ENCODE data around the gene ERBB2. TPM values are rescaled to one million over a fixed set of nuclear protein-coding genes. Genes with fewer than 3 reads are reported as not detected.

ERBB2 gene
- total RNA-seq, 1 donor from 2014 or later: 7.1 TPM

- ATAC-seq (ENCODE audit: low read depth) (no peak), DNase-seq (no peak)
- no peak overlapping the region for H3K27ac Mint-ChIP-seq
- peaks cover 25% of the 10 kb centered on the region for H3K27me3 Mint-ChIP-seq
- intact Hi-C loops (cut with micrococcal nuclease): no loop called here
- ChIA-PET CTCF (no interaction called here), POLR2A (interaction anchor here (1.2 kb wide), 1 partner anchor 12 kb away, joined by 4 read pairs; no protein-coding TSS in a partner anchor)
- H3K9me3 Mint-ChIP-seq: no peaks in the 10 kb centered on the region
- TF ChIP-seq CTCF (IDR thresholded peaks at IDR 0.05): no peak
- peaks cover 26% of the 10 kb centered on the region for H3K4me1 Mint-ChIP-seq
- H3K36me3 Mint-ChIP-seq (ENCODE audit: low read depth): no peaks in the 10 kb centered on the region
- no peak overlapping the region for H3K4me3 Mint-ChIP-seq
Measured at GRCh38 chr17:39740357-39741111, 40.7 kb downstream of the ERBB2 start.

GRCh38 chr17:39742126-39742855 lies 42.4 kb downstream of the ERBB2 start:
- no peaks in the 10 kb centered on the region for H3K9me3 Mint-ChIP-seq
- no peak overlapping the region for H3K27ac Mint-ChIP-seq
- H3K4me1 Mint-ChIP-seq: peaks cover 26% of the 10 kb centered on the region
- peaks cover 17% of the 10 kb centered on the region for H3K27me3 Mint-ChIP-seq
- no peak for DNase-seq
- no peak overlapping the region for H3K4me3 Mint-ChIP-seq
- ChIA-PET POLR2A (no interaction called here), CTCF (no interaction called here)
- no peak for TF ChIP-seq CTCF (IDR thresholded peaks at IDR 0.05)
- ATAC-seq (ENCODE audit: low read depth): no peak
- intact Hi-C loops (cut with micrococcal nuclease): no loop called here
- H3K36me3 Mint-ChIP-seq (ENCODE audit: low read depth): no peaks in the 10 kb centered on the region

- Mint-ChIP-seq H3K4me3 (no peak overlapping the region), H3K9me3 (no peaks in the 10 kb centered on the region), H3K27me3 (peaks cover 14% of the 10 kb centered on the region), H3K36me3 (ENCODE audit: low read depth) (no peaks in the 10 kb centered on the region), H3K27ac (no peak overlapping the region), H3K4me1 (peaks cover 23% of the 10 kb centered on the region)
- ATAC-seq (ENCODE audit: low read depth) (no peak), DNase-seq (no peak)
- POLR2A ChIA-PET: no interaction called here
- intact Hi-C loops (cut with micrococcal nuclease): no loop called here
- TF ChIP-seq CTCF (IDR thresholded peaks at IDR 0.05): no peak
- CTCF ChIA-PET: no interaction called here
Measured at GRCh38 chr17:39742856-39743436, 43.1 kb downstream of the ERBB2 start.

- H3K4me1 Mint-ChIP-seq: peaks cover 14% of the 10 kb centered on the region
- no peak for TF ChIP-seq CTCF (IDR thresholded peaks at IDR 0.05)
- intact Hi-C loops (cut with micrococcal nuclease): no loop called here
- ATAC-seq (ENCODE audit: low read depth) (no peak), DNase-seq (no peak)
- no peak overlapping the region for H3K27ac Mint-ChIP-seq
- CTCF ChIA-PET: interaction anchor here (0.7 kb wide), 1 partner anchor 346 kb away, joined by 5 read pairs; no protein-coding TSS in a partner anchor
- no peaks in the 10 kb centered on the region for H3K36me3 Mint-ChIP-seq (ENCODE audit: low read depth)
- peaks cover 9% of the 10 kb centered on the region for H3K27me3 Mint-ChIP-seq
- POLR2A ChIA-PET: interaction anchor here (0.7 to 1.0 kb wide), 4 partner anchors 9 to 270 kb away, joined by 3 to 16 read pairs (median 8); no protein-coding TSS in a partner anchor
- no peak overlapping the region for H3K4me3 Mint-ChIP-seq
- no peaks in the 10 kb centered on the region for H3K9me3 Mint-ChIP-seq
Measured at GRCh38 chr17:39744075-39744835, 44.4 kb downstream of the ERBB2 start.
